Heart left ventricle (tissue), 13 donors: ENCODE results near the gene MYH16.

Experiments
- POLR2A ChIP-seq, 2 donors: fragments of 450-650 bp; IDR thresholded peaks; one replicate each; pipeline ENCODE4 v1.6.1; 2017; ENCODE audit warnings: antibody characterized with exemption in 2 of 2, mild to moderate bottlenecking in 2 of 2, moderate library complexity in 2 of 2
- TF ChIP-seq, protein P1 (sequence below), 12 donors: fragments of 200-600 bp; sonication (generic) in 4 of 12; IDR thresholded peaks; one replicate each; pipeline versions ENCODE4 v1.5.0 to v1.8.0; 2018 to 2022; ENCODE audit warnings: antibody characterized with exemption in 12 of 12, mild to moderate bottlenecking in 5 of 12
- donor health status: ischemic (EF 13 %, LVEDD 7.1; RV severe dilation, severe dysfunction).
- donor health status: DM: no; HTN: yes; CAD: no.
- donor health status: DM: no; HTN: no; CAD: no.
- donor health status: ischemic (EF 25% LVEDD 6.9; RV normal size, moderate dysfunction).
- donor health status: ischemic (EF 25% LVEDD 5.7; RV mildly dilated, moderate dysfunction).
- donor health status: ischemic (EF 35%, LVEDD 5.7; RV mildly dilated, moderate dysfunction).
- donor health status: nonischemic (EF 11% LVEDD 7.7; RV severe dilation, severe dysfunction).
- donor health status: DM: yes; HTN: yes; CAD: no.
- donor health status: PGD.
- donor health status: ischemic (EF 29% LVEDD 5.4; RV normal size, mild dysfunction).
- donor health status: nonischemic (EF 23%, LVEDD 6.1; RV moderate dilation, normal function).

DNA sequence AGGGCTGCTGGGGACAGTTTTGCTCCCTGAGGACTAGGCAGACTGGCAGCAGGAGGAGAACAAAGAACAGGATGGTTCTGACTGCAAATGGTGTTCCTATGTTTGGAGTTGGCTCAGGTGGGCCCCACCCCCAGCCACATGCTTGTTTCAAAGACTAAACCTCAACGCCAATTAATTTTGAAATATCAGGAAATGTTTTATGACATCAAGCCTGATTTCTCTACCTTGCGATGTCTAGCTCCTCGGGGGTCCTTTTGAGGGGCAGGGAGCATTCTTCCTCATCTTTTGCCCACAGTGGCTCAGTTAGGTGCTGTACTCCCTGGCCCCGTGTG is 4.1 kb upstream of the MYH16 start:
- TF ChIP-seq, protein P1, sequence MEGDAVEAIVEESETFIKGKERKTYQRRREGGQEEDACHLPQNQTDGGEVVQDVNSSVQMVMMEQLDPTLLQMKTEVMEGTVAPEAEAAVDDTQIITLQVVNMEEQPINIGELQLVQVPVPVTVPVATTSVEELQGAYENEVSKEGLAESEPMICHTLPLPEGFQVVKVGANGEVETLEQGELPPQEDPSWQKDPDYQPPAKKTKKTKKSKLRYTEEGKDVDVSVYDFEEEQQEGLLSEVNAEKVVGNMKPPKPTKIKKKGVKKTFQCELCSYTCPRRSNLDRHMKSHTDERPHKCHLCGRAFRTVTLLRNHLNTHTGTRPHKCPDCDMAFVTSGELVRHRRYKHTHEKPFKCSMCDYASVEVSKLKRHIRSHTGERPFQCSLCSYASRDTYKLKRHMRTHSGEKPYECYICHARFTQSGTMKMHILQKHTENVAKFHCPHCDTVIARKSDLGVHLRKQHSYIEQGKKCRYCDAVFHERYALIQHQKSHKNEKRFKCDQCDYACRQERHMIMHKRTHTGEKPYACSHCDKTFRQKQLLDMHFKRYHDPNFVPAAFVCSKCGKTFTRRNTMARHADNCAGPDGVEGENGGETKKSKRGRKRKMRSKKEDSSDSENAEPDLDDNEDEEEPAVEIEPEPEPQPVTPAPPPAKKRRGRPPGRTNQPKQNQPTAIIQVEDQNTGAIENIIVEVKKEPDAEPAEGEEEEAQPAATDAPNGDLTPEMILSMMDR (IDR thresholded peaks at IDR 0.05) = no peak
- no peak for TF ChIP-seq POLR2A (IDR thresholded peaks at IDR 0.05)
